ENCODE data around the gene LRP8. TPM values are rescaled to one million over a fixed set of nuclear protein-coding genes. Genes with fewer than 3 reads are reported as not detected.

LRP8 gene
- total RNA-seq, 4 donors from 2014 or later: 0.76 to 4.0 (median 2.0) TPM

DNA sequence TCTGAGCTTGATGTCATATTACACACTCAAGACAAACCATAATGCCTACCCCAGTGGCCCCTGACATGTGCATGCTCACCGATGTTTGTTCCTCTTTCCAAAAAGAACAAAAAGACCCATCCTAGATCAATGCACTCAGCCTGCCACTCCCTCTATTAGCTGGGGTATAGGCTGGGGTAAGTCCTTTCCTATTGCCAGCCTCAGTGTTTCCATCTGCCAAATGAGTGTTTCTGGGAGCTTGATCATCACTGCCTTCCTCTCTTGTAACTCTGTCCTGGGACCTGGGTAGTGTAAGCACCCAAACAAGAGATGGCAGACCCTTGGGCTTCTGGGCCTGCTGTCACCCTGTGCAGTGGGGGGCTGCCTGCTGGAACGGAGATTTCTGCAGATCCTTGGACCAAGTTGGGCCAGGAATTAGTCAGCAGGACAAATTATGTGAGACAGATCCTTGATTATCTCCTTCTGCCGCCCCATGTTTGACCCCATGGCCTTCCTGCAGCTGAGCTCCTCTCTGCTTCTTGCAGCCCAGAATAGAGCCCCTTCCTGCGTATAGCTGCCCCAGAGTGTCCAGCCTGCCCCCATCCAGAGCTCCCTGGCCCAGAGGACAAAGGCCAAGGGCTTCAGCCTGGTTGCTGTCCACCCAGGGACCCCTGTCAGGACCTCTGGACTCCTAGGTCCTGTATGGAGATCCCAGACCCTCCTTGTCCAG lies 31.5 kb upstream of the LRP8 start:
- DNase-seq (ENCODE audit: low spot score in 2 of 2): peak in 1 of 2 donors; percentile 48

DNA sequence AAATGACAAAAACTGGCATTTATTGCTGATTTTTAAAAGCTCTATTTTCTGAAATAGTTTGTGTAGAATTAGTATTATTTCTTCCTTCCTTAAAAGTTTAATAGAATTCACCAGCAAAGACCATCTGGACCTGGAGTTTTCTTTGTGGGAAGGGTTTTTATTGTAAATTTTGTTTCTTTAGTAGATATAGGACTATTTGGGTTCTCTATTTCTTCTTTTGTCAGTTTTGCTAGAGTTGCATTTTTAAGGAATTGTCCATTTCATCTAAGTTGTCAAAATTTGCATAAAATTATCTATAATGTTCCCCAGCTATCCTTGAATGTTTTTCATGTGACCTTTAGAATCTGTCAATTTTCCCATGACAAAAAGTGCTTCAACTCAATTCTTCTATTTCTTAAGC lies 28.8 kb upstream of the LRP8 start:
- H3K4me3 ChIP-seq (ENCODE audit: low read depth, poor library complexity, severe bottlenecking): no peak overlapping the region
- no peak for DNase-seq (ENCODE audit: low spot score in 2 of 2)
- intact Hi-C loops (cut with DNase I; ENCODE audit: low total_unique reads): no loop called here
- TF ChIP-seq, protein P1, sequence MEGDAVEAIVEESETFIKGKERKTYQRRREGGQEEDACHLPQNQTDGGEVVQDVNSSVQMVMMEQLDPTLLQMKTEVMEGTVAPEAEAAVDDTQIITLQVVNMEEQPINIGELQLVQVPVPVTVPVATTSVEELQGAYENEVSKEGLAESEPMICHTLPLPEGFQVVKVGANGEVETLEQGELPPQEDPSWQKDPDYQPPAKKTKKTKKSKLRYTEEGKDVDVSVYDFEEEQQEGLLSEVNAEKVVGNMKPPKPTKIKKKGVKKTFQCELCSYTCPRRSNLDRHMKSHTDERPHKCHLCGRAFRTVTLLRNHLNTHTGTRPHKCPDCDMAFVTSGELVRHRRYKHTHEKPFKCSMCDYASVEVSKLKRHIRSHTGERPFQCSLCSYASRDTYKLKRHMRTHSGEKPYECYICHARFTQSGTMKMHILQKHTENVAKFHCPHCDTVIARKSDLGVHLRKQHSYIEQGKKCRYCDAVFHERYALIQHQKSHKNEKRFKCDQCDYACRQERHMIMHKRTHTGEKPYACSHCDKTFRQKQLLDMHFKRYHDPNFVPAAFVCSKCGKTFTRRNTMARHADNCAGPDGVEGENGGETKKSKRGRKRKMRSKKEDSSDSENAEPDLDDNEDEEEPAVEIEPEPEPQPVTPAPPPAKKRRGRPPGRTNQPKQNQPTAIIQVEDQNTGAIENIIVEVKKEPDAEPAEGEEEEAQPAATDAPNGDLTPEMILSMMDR (IDR thresholded peaks at IDR 0.05): no peak
- TF ChIP-seq POLR2A (IDR thresholded peaks at IDR 0.05): no peak

More for the DNA sequence above, 31.5 kb upstream of the LRP8 start:
- no peak overlapping the region for H3K4me3 ChIP-seq (ENCODE audit: low read depth, poor library complexity, severe bottlenecking)
- intact Hi-C loops (cut with DNase I; ENCODE audit: low total_unique reads): no loop called here
- TF ChIP-seq, protein P1 (IDR thresholded peaks at IDR 0.05): no peak
- no peak for TF ChIP-seq POLR2A (IDR thresholded peaks at IDR 0.05)
- 77 to 83% methylated on average over 4 of the region's 4 CpGs for WGBS, 2 donors

DNA sequence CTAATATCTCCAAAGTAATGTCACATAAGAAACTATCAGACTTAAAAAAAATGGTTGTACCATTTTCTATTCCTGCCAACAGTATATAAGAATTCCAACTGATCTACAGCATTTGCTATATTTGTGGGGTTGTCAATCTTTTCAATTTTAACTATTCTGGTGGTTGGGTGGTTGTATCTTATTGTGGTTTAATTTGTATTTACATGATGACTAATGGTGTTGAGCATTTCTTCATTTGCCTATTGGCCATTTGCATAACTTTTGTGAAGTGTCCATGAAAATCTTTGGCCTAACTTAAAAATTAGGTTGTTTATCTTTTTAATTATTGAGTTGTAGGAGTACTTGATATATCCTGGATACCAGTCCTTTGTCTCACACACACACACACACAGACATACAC lies 26.2 kb upstream of the LRP8 start:
- intact Hi-C loops (cut with DNase I; ENCODE audit: low total_unique reads): no loop called here
- no peak overlapping the region for H3K4me3 ChIP-seq (ENCODE audit: low read depth, poor library complexity, severe bottlenecking)
- TF ChIP-seq, protein P1 (IDR thresholded peaks at IDR 0.05): no peak
- no peak for TF ChIP-seq POLR2A (IDR thresholded peaks at IDR 0.05)
- DNase-seq (ENCODE audit: low spot score in 2 of 2): no peak

DNA sequence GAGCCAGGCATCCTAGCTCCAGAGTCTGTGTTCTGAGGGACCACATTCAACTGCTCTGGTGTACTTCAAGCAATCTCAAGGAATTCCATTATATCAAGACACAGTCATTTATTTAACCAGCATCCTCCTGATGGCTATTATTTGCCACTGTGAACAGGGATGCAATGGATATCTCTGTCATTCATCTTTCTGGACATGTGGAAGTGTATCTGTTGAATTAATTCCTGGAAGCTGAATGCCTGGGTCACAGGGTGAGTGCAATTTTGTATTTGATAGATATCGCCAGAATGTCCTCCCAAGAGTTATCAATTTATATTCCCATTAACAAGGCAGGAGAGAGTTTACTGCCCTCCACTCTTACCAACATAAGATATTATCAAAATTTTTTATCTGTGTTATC lies 24.7 kb upstream of the LRP8 start:
- 88 to 95% methylated on average over 1 of the region's 1 CpG for WGBS, 2 donors
- no peak overlapping the region for H3K4me3 ChIP-seq (ENCODE audit: low read depth, poor library complexity, severe bottlenecking)
- intact Hi-C loops (cut with DNase I; ENCODE audit: low total_unique reads): no loop called here
- TF ChIP-seq POLR2A (IDR thresholded peaks at IDR 0.05): no peak
- TF ChIP-seq, protein P1 (IDR thresholded peaks at IDR 0.05): no peak
- DNase-seq (ENCODE audit: low spot score in 2 of 2): no peak

DNA sequence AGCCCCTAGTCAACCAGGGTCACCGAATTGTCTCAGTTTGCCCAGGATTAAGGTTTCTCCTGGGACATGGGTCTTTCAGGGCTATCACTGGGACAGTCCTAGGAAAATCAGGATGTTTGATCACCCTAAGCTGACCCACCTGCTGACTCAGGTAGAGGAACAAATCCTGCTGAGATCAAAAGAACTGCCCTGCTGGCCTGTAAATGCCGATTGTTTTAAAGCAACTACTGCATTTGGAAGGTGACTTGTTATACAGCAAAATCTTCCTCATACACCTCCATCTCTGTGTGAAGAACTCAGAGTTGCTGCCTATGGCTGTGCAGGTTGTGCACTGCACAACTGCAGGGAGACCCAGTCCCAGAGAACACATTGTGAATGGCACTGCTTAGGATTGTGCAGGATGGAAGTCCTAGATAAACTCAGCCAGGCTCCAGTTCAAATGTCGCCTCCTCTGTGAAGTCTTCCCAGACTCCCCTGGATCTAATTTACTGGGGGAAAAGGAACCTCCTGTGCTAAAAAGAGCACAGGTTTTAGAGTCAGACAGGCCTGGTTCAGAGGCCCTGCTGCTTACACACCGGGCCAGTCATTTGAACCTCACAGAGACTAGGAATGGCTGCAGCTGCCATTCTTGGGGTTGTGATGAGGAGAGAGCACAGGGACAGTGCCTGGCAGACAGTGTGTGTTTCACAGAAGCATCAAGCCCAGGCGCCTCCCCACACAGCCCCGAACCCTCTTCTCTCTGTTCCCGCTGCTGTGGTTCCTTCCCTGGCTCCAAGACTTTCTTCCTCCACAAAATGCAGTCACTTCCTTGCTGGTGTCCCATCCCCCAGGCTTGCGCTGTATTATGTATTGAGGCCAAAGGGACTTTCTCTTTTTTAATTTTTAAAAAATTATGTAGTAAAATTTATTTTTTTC lies 23.2 kb upstream of the LRP8 start:
- no peak for TF ChIP-seq POLR2A (IDR thresholded peaks at IDR 0.05)
- TF ChIP-seq, protein P1 (IDR thresholded peaks at IDR 0.05): no peak
- intact Hi-C loops (cut with DNase I; ENCODE audit: low total_unique reads): no loop called here
- DNase-seq (ENCODE audit: low spot score in 2 of 2): peak in 1 of 2 donors; percentile 46
- 79 to 83% methylated on average over 8 of the region's 8 CpGs for WGBS, 2 donors
- H3K4me3 ChIP-seq (ENCODE audit: low read depth, poor library complexity, severe bottlenecking): no peak overlapping the region
